D721Med (cell line): ENCODE results near the gene FDXACB1.
A peak's percentile ranks its signal among the peaks of the same experiment; 100 is the strongest.

Experiments
- DNase-seq: peaks from one replicate; pipeline ENCODE4 v3.0.0; 2011; ENCODE audit warnings: low spot score; ENCODE audit not compliant: insufficient read length
- FAIRE-seq: peaks from 2 replicates; lab custom pipeline; 2011; peaks lifted over from hg19 to GRCh38; lab: Jason Lieb, UNC
- CTCF ChIP-seq: IDR thresholded peaks from 2 replicates; pipeline ENCODE4 v1.5.1; 2012; ENCODE audit warnings: mild to moderate bottlenecking, control low read depth; ENCODE audit not compliant: insufficient read depth; ENCODE audit errors: missing control alignments

FDXACB1 gene

GRCh38 chr11:111843661-111844060 is 35.3 kb downstream of the FDXACB1 start:
- DNase-seq (no peak), FAIRE-seq (no peak)
- TF ChIP-seq CTCF: no peak

DNA sequence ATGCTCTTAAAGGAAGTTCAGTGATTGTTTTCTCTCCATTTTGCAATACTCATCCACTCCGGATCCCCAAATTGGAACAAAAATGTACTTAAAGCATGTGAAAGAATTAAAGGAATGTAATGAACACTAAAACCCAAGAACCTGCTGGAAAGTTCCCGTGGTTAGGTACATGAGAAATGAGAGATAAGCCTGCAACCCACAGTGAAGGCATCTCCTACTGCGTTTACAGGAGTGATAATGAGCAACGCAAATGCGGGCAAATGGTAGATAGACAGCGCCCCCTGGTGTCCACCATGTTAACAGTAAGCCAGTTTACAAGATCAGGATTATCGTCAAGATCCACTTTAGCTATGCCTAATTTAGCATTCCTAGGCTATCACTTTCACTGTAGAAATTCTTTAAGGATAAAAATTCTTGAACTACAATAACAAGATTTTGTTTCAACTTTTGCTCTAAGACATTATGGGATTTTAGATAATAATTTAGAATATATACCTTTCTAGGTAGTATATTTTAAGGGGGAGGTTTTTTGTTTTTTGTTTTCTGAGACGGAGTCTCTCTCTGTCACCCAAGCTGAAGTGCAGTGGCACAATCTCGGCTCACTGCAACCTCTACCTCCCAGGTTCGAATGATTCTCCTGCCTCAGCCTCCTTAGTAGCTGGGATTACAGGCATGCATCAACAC is 37.5 kb downstream of the FDXACB1 start:
- peak; percentile 97 for TF ChIP-seq CTCF
- DNase-seq: peak; percentile 45
- peak; percentile 95 for FAIRE-seq

- FAIRE-seq: no peak
Observed at GRCh38 chr11:111840143-111840542, 38.8 kb downstream of the FDXACB1 start.

DNA sequence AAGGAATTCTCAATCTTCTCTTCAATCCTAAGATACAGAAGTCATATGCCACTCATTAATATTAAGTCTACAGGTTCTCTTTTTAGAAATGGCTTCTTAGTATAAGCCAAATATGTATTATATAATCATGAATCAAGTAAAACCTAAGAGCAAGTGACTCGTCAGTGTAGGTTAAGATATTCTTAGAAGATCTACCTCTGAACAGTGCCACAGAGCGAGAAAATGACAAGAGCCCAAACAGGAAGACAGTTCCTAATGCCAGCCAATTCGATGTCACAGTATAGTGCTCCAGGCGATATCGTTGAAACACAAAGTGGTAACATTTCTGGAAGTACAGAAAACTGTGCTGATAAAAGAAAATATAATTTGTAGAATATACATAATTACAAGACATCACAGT is 40.9 kb downstream of the FDXACB1 start:
- no peak for TF ChIP-seq CTCF
- FAIRE-seq (no peak), DNase-seq (no peak)

More at GRCh38 chr11:111840143-111840542, 38.8 kb downstream of the FDXACB1 start:
- no peak for DNase-seq
- no peak for TF ChIP-seq CTCF

GRCh38 chr11:111837366-111837891 is 41.5 kb downstream of the FDXACB1 start:
- DNase-seq: no peak
- no peak for FAIRE-seq
- TF ChIP-seq CTCF: no peak

DNA sequence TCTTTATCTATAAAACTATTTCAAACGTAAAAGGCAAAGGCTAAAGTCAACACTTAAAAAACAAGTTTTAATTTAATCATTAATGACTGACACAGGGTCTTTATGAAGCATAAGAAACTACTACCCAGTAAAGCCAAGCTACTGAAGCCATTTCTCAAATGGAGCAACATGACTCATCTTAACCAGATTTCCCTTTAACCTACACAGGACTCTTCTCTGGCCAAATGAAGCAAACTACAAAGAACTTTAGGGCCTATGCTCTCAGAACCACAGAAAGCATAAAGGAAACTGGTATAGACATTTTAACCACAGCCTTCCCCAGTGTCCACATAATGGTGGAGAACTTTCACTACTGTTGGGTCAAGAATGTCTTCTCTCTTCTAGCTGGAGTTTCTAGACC is 42.2 kb downstream of the FDXACB1 start:
- FAIRE-seq (no peak), DNase-seq (no peak)
- TF ChIP-seq CTCF: no peak

GRCh38 chr11:111836162-111836561 is 42.8 kb downstream of the FDXACB1 start:
- FAIRE-seq: no peak
- no peak for TF ChIP-seq CTCF
- DNase-seq: no peak
